Peyer's patch (tissue), 4 donors: ENCODE data around the gene BRD3OS.

Experiments used
- CTCF ChIP-seq, 6 experiments: fragments of 450-650 bp in 4 of 6; fragments of 200-600 bp in 2 of 6; sonication (generic) in 1 of 6; IDR thresholded peaks; one replicate each; pipeline ENCODE4 v1.5.1; 2017 to 2019; ENCODE audit warnings: antibody characterized with exemption in 6 of 6, mild to moderate bottlenecking in 3 of 6, moderate library complexity in 1 of 6
- POLR2A ChIP-seq, 2 donors: fragments of 450-650 bp; IDR thresholded peaks; one replicate each; pipeline ENCODE4 v1.5.1; 2017; ENCODE audit warnings: antibody characterized with exemption in 2 of 2, mild to moderate bottlenecking in 2 of 2, moderate library complexity in 2 of 2

- TF ChIP-seq CTCF (IDR thresholded peaks at IDR 0.05) (no peak), POLR2A (IDR thresholded peaks at IDR 0.05) (no peak)
These were observed 32.0 kb downstream of the BRD3OS start for GRCh38 chr9:134057307-134057657.
